Suppressor macrophage treated with lipopolysaccharide for 4 hours (primary cell): ENCODE results near the gene SIPA1.
A peak's percentile ranks its signal among the peaks of the same experiment; 100 is the strongest.
"Not testable (repeated sequence)": the region's sequence is repeated elsewhere in the genome, so short reads cannot be mapped to it uniquely, and the experiment has no call there.

Experiments used
- DNase-seq: peaks from one replicate; pipeline ENCODE4 v3.0.0-alpha.2; 2020

SIPA1 gene

DNA sequence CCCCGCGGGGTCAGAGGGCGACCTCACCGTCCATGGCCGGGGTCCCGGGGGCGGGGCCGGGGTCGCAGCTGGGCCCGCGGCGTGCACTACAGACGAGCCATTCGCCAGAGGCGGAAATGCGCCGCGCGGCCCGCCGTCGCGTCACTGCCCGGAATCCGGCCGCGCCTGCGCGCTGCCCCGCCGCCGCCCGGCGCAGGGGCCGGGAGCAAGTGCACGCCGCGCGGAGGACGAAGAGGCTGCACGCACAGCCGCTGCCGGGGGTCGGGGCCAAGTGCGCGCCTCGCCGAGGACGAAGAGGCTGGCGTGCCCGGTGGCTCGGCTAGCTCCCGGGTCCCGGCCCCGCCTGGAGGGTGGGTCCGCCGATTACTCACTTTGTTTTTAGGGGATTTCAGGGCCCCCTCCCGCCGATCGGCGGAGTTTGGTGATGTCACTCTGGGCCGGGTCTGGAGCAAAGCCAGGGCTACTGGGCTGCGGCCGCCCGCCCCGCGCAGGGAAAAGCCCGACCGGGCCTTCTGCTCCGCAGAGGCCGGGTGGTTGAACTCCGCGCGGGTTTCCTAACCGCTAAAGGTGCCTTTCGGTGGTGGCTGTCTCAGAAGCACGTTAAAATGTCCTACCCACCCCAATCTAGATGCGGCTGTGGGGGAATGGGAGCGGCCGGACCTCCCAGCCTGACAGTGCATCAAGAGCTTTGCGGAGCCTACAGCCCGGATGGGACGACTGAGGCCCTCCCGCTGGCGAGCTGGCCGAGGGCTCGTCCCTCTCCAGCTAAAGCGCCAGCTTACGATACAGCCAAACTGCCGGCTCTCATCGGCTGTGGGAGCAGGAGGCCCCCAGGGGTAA is 25.1 kb downstream of the SIPA1 start, which contains the start of gene RELA:
Gene RELA (minus strand): TSS at position 118 of the 840 bp plus-strand sequence. CDS start 84 bp downstream, at position 34.
- peak; percentile 98 for DNase-seq

DNA sequence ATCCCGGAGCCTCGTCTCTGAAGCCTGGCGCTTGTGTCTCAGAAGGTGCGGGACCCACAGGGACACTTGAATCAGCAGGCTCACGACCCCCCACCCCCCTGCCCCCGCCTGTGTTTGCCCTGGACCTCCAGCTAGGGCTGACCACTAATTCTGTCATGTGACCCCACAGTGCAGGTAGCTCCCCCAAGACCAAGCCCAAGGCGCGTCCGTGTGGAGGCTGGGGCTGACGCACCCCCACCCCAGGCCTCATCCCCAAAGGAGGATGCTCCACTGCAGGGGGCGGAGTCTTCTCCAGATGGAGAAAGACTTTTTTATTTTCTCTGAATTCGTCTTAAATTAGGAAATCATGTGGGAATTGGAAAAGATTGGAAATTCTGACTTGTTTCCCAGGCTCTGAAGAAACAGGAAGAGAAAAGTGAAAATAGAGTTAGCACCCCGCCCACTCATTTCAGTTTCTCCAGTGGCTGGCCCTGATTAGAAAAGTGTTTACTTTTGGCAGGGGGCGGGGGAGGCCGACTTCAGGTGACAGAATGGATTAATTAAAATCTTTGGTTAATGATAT is 25.8 kb downstream of the SIPA1 start:
- DNase-seq: peak; percentile 96

- DNase-seq: no peak
These were observed 34.4 kb downstream of the SIPA1 start for GRCh38 chr11:65672180-65672860.

GRCh38 chr11:65672982-65673381 is 35.1 kb downstream of the SIPA1 start:
- no peak for DNase-seq

GRCh38 chr11:65680192-65680743 is 42.4 kb downstream of the SIPA1 start:
- DNase-seq: no peak

DNA sequence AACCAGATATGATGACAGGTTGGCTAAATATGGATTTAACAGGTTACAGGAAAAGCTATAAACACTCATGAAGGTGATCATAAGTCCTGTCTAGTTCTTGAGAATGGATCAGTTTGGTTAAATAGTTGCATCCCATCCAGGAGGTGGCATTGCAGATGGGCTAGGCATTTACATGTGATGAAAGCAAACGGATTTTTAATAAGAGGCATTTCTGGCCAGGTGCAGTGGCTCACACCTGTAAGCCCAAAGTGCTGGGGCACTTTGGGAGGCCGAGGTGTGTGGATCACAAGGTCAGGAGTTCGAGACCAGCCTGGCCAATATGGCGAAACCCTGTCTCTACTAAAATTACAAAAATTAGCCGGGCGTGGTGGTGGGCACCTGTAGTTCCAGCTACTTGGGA is 45.6 kb downstream of the SIPA1 start:
- not testable (repeated sequence) for DNase-seq

DNA sequence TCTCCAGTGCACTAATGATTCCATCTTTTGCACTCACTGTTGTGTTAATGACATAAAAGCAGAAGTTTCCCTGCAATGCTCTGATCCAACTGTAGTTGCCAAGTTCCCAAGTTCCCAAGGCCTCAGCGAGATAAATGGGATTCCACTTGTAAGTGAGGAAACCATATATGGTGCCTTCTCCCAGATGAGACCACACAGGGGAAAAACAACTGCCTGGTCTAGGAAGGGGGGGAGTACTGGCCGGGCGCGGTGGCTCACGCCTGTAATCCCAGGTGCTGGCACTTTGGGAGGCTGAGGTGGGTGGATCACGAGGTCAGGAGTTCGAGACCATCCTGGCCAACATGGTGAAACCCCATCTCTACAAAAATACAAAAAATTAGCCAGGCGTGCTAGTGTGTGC is 48.1 kb downstream of the SIPA1 start:
- DNase-seq: no peak

DNA sequence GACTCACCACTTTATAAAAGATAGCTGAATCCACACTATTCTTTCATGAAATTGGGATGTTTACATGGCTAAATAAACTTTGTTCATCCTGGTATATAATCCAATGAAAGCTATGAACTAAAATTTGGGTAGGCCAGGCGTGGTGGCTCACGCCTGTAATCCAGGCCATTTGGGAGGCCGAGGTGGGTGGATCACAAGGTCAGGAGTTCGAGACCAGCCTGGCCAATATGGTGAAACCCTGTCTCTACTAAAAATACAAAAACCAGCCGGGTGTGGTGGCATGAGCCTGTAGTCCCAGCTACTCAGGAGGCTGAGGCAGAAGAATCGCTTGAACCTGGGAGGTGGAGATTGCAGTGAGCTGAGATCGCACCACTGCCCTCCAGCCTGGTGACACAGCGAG is 53.9 kb downstream of the SIPA1 start:
- not testable (repeated sequence) for DNase-seq

DNA sequence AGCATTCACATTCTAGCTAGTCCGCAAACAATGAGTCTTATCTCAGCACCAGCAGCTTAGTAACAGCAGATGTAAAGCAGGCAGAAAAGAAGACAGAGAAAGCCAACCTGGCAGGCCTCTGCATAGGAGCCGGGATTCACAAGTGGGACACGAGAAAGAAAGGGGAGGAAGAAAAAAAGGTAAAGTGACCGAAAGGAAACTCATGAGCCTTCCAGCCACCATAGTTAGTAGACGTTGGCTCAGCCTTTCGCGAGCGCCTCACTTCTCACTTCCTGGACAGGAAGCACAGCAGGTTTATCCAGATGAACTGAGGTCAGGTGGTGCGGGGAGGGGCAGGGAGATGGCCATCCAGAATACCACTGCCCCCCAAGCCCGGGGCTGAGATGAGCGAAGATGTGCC is 54.5 kb downstream of the SIPA1 start:
- DNase-seq: no peak

DNA sequence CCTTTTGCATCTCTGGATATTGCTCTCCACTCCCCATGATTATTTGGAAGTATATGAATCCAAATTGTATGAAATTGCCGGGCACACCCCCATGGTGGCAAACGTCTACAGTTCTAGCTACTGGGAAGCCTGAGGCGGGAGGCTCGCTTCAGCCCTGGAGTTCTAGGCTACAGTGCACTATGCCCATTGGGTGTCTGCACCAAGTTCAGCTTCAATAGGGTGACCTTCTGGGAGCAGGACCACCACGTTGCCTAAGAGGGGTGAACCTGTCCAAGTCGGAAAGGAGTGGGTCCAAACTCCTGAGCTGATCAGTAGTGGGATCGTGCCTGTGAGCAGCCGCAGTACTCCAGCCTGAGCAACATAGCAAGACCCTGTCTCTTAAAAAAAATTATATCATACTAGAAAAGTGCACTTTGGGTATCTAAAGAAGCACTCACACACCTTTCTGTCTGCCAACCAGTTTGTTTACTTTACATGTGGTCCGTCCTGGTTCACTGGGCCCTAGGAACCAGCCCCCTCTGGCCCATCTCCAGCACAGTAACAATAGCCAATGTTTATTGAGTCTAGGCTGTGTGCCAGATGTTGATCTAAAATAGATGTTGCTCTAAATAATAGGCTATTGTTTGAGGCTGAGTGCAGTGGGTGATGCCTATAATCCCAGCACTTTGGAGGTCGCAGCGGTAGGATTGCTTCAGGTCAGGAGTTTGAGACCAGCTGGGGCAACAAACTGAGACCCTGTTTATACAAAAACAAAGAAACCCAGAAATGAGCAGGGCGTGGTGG is 57.7 kb downstream of the SIPA1 start:
- no peak for DNase-seq

- DNase-seq: no peak
These were observed 59.1 kb downstream of the SIPA1 start for GRCh38 chr11:65696802-65697552.

DNA sequence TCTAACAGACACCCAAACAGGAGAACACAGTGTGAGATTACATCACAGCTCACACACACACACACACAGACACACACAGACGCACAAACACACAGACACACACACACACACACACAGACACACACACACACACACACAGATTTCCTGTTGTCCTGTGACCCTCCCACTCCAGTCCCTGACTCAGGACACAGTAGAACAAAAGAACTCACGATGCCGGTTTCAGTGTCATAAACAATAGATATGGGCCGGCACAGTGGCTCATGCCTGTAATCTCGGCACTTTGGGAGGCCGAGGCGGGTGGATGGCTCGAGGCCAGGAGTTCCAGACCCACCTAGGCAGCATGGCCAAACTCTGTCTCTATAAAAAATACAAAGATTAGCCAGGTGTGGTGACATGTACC is 60.3 kb downstream of the SIPA1 start:
- DNase-seq: no peak

DNA sequence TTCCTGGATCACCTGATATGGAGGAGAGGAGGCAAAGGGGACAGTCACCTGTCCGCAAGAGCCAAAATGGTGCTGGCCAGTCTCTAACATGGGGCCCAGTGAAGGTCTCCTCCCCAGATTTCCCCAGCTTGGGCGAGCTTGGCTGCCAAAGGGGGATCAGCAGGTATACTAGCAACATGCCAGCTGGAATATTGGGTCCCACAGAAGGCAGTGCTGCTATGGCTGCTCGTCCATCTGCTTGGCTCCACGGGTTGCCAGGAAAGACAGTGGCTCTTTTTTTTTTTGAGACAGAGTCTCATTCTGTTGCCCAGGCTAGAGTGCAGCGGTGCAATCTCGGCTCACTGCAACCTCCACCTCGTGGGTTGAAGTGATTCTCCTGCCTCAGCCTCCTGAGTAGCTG is 61.4 kb downstream of the SIPA1 start:
- DNase-seq: no peak

GRCh38 chr11:65700399-65700798 is 62.5 kb downstream of the SIPA1 start:
- DNase-seq: peak; percentile 53
